CD14-positive monocyte (primary cell): Measurements from ENCODE around the gene KRTAP5-3. TPM values are rescaled to one million over a fixed set of nuclear protein-coding genes. Genes with fewer than 3 reads are reported as not detected.

ENCODE experiments used
- DNase-seq, 3 donors: peaks; one replicate each; pipeline ENCODE4 v3.0.0-alpha.2; 2011 to 2022
- H2AFZ ChIP-seq: 2 replicates; pipeline ENCODE4 v1.6.0; 2012; ENCODE audit warnings: mild to moderate bottlenecking, low read depth, low read length, inconsistent platforms; ENCODE audit not compliant: insufficient read depth, poor library complexity, severe bottlenecking
- H3K27ac ChIP-seq, 2 donors: 1 replicate in 1 of 2; 2 replicates in 1 of 2; pipeline ENCODE4 v1.5.1; 2012 to 2013; ENCODE audit warnings: low read length in 2 of 2, control low read depth in 1 of 2, inconsistent platforms in 1 of 2, low read depth in 1 of 2, mild to moderate bottlenecking in 1 of 2
- H3K27me3 ChIP-seq, 2 donors: one replicate each; pipeline versions ENCODE4 v1.6.0 to v1.6.1; 2011 to 2013; ENCODE audit warnings: low read length in 2 of 2; ENCODE audit not compliant: control insufficient read depth in 2 of 2, insufficient read depth in 2 of 2
- H3K36me3 ChIP-seq, 2 donors: replicated peaks in 1 of 2; 1 replicate in 1 of 2; 2 replicates in 1 of 2; pipeline versions ENCODE4 v1.5.1 to v1.6.1; 2012 to 2013; ENCODE audit warnings: low read length in 2 of 2, control low read depth in 1 of 2, inconsistent platforms in 1 of 2, mild to moderate bottlenecking in 1 of 2; ENCODE audit not compliant: insufficient read depth in 2 of 2, control insufficient read depth in 1 of 2
- H3K4me1 ChIP-seq, 2 donors: 1 replicate in 1 of 2; 2 replicates in 1 of 2; pipeline versions ENCODE4 v1.5.1 to v1.6.1; 2012 to 2013; ENCODE audit warnings: low read length in 2 of 2, control low read depth in 1 of 2, inconsistent platforms in 1 of 2, mild to moderate bottlenecking in 1 of 2, moderate library complexity in 1 of 2; ENCODE audit not compliant: insufficient read depth in 2 of 2, control insufficient read depth in 1 of 2
- H3K4me2 ChIP-seq: replicated peaks from 2 replicates; pipeline ENCODE3; 2012; ENCODE audit warnings: low read length, moderate library complexity, mild to moderate bottlenecking; ENCODE audit not compliant: poor library complexity, severe bottlenecking; ENCODE audit errors: extremely low read depth
- H3K4me3 ChIP-seq, 3 experiments: fragments of 200-600 bp in 1 of 3; sonication (generic) in 1 of 3; replicated peaks in 1 of 3; 1 replicate in 2 of 3; 2 replicates in 1 of 3; pipeline ENCODE4 v1.5.1; 2011 to 2013; ENCODE audit warnings: low read length in 3 of 3, mild to moderate bottlenecking in 3 of 3, control low read depth in 2 of 3, low read depth in 2 of 3, inconsistent platforms in 1 of 3, moderate library complexity in 1 of 3
- H3K79me2 ChIP-seq: 2 replicates; pipeline ENCODE4 v1.6.0; 2012; ENCODE audit warnings: mild to moderate bottlenecking, control low read depth, inconsistent platforms, low read length, moderate library complexity; ENCODE audit not compliant: insufficient read depth
- H3K9ac ChIP-seq: 2 replicates; pipeline ENCODE4 v1.6.0; 2017; ENCODE audit warnings: low read length, mild to moderate bottlenecking; ENCODE audit not compliant: insufficient read depth, poor library complexity, severe bottlenecking
- H3K9me3 ChIP-seq, 2 donors: replicated peaks in 1 of 2; 1 replicate in 1 of 2; 2 replicates in 1 of 2; pipeline versions ENCODE4 v1.5.1 to v1.6.1; 2012 to 2013; ENCODE audit warnings: low read length in 2 of 2, control low read depth in 1 of 2; ENCODE audit not compliant: control insufficient read depth in 1 of 2, insufficient read depth in 1 of 2
- H4K20me1 ChIP-seq: 2 replicates; pipeline ENCODE4 v1.6.0; 2012; ENCODE audit warnings: mild to moderate bottlenecking, low read length, control low read depth, moderate library complexity; ENCODE audit not compliant: insufficient read depth
- H3K27ac Mint-ChIP-seq, 7 donors: one replicate each; pipeline ENCODE4 v1.8.0; 2020; ENCODE audit warnings: mild to moderate bottlenecking in 7 of 7, mixed read lengths in 7 of 7, moderate library complexity in 6 of 7, inconsistent platforms in 2 of 7
- H3K27me3 Mint-ChIP-seq, 3 donors: one replicate each; pipeline ENCODE4 v1.8.0; 2021 to 2022; ENCODE audit warnings: low read depth in 3 of 3, mild to moderate bottlenecking in 3 of 3, mixed read lengths in 3 of 3, moderate library complexity in 3 of 3, inconsistent platforms in 1 of 3
- H3K36me3 Mint-ChIP-seq, 2 donors: one replicate each; pipeline ENCODE4 v1.8.0; 2020; ENCODE audit warnings: mixed read lengths in 2 of 2, inconsistent platforms in 1 of 2, mild to moderate bottlenecking in 1 of 2
- H3K4me1 Mint-ChIP-seq: one replicate; pipeline ENCODE4 v1.8.0; 2020; ENCODE audit warnings: mild to moderate bottlenecking, mixed read lengths
- H3K4me3 Mint-ChIP-seq, 2 donors: one replicate each; pipeline ENCODE4 v1.8.0; 2020; ENCODE audit warnings: mild to moderate bottlenecking in 2 of 2, mixed read lengths in 2 of 2, moderate library complexity in 1 of 2
- H3K9me3 Mint-ChIP-seq, 7 donors: one replicate each; pipeline ENCODE4 v1.8.0; 2020 to 2022; ENCODE audit warnings: mixed read lengths in 7 of 7, mild to moderate bottlenecking in 6 of 7, moderate library complexity in 6 of 7, inconsistent platforms in 2 of 7
- CTCF ChIP-seq: fragments of 200-600 bp; IDR thresholded peaks from one replicate; pipeline ENCODE4 v1.8.0; 2022; ENCODE audit warnings: antibody characterized with exemption, mild to moderate bottlenecking
- WGBS: methylation state at CpG from one replicate; pipeline ENCODE4 v1.1.5; 2013; ENCODE audit warnings: missing lambda C conversion rate; ENCODE audit not compliant: insufficient coverage; 5-methylcytosine and 5-hydroxymethylcytosine counted together
- intact Hi-C, 2 donors: fragments of 100-400 bp; cut with micrococcal nuclease; formaldehyde crosslinking; loops; one replicate each; pipeline versions ENCODE4 v1.15.0 to v1.15.1; 2023
- polyA plus RNA-seq, 3 donors: library from polyadenylated mRNA; depleted of rRNA in 1 of 3; unstranded in 2 of 3; stranded (reverse) in 1 of 3; fragments of 300-500 nt in 2 of 3; fragments of >200 nt in 1 of 3; fragmentation: Illumina TruSeq in 2 of 3; gene quantifications; 1 replicate in 2 of 3; 2 replicates in 1 of 3; pipeline ENCODE4 v1.2.3, GENCODE V29; 2012 to 2021

KRTAP5-3 gene
- polyA plus RNA-seq, 3 donors, result not detected

- Histone ChIP-seq H3K4me3 (no peak overlapping the region), H3K79me2 (no peaks in the 10 kb centered on the region), H3K36me3 (no peaks in the 10 kb centered on the region), H4K20me1 (no peaks in the 10 kb centered on the region), H3K9me3 (no peaks in the 10 kb centered on the region), H3K4me2 (no peak overlapping the region), H3K27ac (no peak overlapping the region), H2AFZ (no peak overlapping the region), H3K9ac (no peak overlapping the region), H3K27me3 (peaks cover 0 to 14% of the 10 kb centered on the region in 2 donors), H3K4me1 (no peaks in the 10 kb centered on the region)
- no peak for DNase-seq
- Mint-ChIP-seq H3K9me3 (peaks cover 0 to 3% (median 0%) of the 10 kb centered on the region in 7 donors), H3K36me3 (no peaks in the 10 kb centered on the region), H3K4me1 (no peaks in the 10 kb centered on the region), H3K27me3 (peaks cover 16 to 52% (median 26%) of the 10 kb centered on the region in 3 donors), H3K4me3 (no peak overlapping the region), H3K27ac (no peak overlapping the region)
- 93% methylated on average over 5 of the region's 8 CpGs for WGBS
- no peak for TF ChIP-seq CTCF
- intact Hi-C loops, result no loop called here
Observed at GRCh38 chr11:1560649-1561251, 47.5 kb downstream of the KRTAP5-3 start.

- Mint-ChIP-seq H3K9me3 (peaks cover 0 to 3% (median 0%) of the 10 kb centered on the region in 7 donors), H3K27me3 (peaks cover 21 to 55% (median 29%) of the 10 kb centered on the region in 3 donors), H3K4me3 (no peak overlapping the region), H3K36me3 (no peaks in the 10 kb centered on the region), H3K27ac (no peak overlapping the region), H3K4me1 (no peaks in the 10 kb centered on the region)
- Histone ChIP-seq H3K36me3 (no peaks in the 10 kb centered on the region), H3K27ac (no peak overlapping the region), H4K20me1 (no peaks in the 10 kb centered on the region), H3K9me3 (no peaks in the 10 kb centered on the region), H3K27me3 (peaks cover 0 to 19% of the 10 kb centered on the region in 2 donors), H3K4me3 (no peak overlapping the region), H2AFZ (no peak overlapping the region), H3K79me2 (no peaks in the 10 kb centered on the region), H3K9ac (no peak overlapping the region), H3K4me1 (no peaks in the 10 kb centered on the region), H3K4me2 (no peak overlapping the region)
- WGBS, result 83% methylated on average over 15 of the region's 15 CpGs
- DNase-seq, result no peak
- TF ChIP-seq CTCF, result no peak
- intact Hi-C loops, result no loop called here
Observed at GRCh38 chr11:1560002-1560648, 48.1 kb downstream of the KRTAP5-3 start.
